Measurements from ENCODE around the gene NRCAM. TPM values are rescaled to one million over a fixed set of nuclear protein-coding genes. Genes with fewer than 3 reads are reported as not detected.

Gene NRCAM
- total and polyA plus RNA-seq, 10 of the 15 experiments (the other 5 are each of a cell fraction or from before 2014, with no cell fraction given), result 0.30 to 2.0 (median 1.0) TPM

DNA sequence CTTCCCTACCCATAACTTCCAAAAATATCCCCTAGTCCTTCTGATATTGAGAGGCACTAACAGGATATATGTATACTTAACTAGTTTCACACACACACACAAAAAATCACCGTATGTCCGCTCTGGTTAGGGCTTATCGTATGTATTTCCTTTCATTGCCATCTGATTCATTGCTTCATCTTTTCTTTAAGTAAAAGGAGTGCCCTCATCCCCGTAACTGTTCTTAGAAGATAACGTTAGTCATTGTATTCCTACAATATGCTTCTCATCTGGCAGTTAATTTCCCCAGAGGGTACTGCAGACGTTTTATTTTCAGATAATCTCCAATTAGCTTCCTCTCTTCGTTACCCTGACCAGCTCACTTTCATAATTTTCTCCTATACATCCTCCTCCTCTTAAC, 37.3 kb downstream of the NRCAM start:
- no peak overlapping the region for H3K4me2 ChIP-seq (ENCODE audit: control insufficient read depth, insufficient read depth)
- ChIA-PET POLR2A (no interaction called here), SMC1A (ENCODE audit: uncharacterized antibody, unreplicated experiment) (interaction anchor here (0.7 to 1.1 kb wide), 4 partner anchors 11 to 235 kb away, joined by 3 to 4 read pairs (median 3); no protein-coding TSS in a partner anchor), CTCF (interaction anchor here (0.5 to 0.7 kb wide), 2 partner anchors 238 to 273 kb away, joined by 3 read pairs; no protein-coding TSS in a partner anchor), RAD21 (ENCODE audit: unreplicated experiment) (no interaction called here)
- H3K4me1 ChIP-seq (ENCODE audit: control insufficient read depth, insufficient read depth, low read length), result peaks cover 18% of the 10 kb centered on the region
- ATAC-seq (no peak), FAIRE-seq (no peak), DNase-seq (ENCODE audit: low read depth, low spot score) (no peak)
- no TSS peak for BruUV-seq (replicated peaks)
- TF ChIP-seq, protein P1, sequence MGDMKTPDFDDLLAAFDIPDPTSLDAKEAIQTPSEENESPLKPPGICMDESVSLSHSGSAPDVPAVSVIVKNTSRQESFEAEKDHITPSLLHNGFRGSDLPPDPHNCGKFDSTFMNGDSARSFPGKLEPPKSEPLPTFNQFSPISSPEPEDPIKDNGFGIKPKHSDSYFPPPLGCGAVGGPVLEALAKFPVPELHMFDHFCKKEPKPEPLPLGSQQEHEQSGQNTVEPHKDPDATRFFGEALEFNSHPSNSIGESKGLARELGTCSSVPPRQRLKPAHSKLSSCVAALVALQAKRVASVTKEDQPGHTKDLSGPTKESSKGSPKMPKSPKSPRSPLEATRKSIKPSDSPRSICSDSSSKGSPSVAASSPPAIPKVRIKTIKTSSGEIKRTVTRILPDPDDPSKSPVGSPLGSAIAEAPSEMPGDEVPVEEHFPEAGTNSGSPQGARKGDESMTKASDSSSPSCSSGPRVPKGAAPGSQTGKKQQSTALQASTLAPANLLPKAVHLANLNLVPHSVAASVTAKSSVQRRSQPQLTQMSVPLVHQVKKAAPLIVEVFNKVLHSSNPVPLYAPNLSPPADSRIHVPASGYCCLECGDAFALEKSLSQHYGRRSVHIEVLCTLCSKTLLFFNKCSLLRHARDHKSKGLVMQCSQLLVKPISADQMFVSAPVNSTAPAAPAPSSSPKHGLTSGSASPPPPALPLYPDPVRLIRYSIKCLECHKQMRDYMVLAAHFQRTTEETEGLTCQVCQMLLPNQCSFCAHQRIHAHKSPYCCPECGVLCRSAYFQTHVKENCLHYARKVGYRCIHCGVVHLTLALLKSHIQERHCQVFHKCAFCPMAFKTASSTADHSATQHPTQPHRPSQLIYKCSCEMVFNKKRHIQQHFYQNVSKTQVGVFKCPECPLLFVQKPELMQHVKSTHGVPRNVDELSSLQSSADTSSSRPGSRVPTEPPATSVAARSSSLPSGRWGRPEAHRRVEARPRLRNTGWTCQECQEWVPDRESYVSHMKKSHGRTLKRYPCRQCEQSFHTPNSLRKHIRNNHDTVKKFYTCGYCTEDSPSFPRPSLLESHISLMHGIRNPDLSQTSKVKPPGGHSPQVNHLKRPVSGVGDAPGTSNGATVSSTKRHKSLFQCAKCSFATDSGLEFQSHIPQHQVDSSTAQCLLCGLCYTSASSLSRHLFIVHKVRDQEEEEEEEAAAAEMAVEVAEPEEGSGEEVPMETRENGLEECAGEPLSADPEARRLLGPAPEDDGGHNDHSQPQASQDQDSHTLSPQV (IDR thresholded peaks at IDR 0.05), result no peak
- no peak for TF ChIP-seq SIX5 (IDR thresholded peaks at IDR 0.05; ENCODE audit: low read depth, low read length, severe bottlenecking)
- no peak for TF ChIP-seq CHD2 (IDR thresholded peaks at IDR 0.05; ENCODE audit: borderline replicate concordance, low read depth, low read length)
- no peak for TF ChIP-seq RFX5 (IDR thresholded peaks at IDR 0.05; ENCODE audit: low read depth, low read length)
- no peak for TF ChIP-seq NFYA (IDR thresholded peaks at IDR 0.05; ENCODE audit: borderline replicate concordance, low read depth, low read length)
- no peak for TF ChIP-seq LARP7 (IDR thresholded peaks at IDR 0.05)
- no peak for TF ChIP-seq CBFB (IDR thresholded peaks at IDR 0.05; ENCODE audit: low read depth)
- TF ChIP-seq, protein P2, sequence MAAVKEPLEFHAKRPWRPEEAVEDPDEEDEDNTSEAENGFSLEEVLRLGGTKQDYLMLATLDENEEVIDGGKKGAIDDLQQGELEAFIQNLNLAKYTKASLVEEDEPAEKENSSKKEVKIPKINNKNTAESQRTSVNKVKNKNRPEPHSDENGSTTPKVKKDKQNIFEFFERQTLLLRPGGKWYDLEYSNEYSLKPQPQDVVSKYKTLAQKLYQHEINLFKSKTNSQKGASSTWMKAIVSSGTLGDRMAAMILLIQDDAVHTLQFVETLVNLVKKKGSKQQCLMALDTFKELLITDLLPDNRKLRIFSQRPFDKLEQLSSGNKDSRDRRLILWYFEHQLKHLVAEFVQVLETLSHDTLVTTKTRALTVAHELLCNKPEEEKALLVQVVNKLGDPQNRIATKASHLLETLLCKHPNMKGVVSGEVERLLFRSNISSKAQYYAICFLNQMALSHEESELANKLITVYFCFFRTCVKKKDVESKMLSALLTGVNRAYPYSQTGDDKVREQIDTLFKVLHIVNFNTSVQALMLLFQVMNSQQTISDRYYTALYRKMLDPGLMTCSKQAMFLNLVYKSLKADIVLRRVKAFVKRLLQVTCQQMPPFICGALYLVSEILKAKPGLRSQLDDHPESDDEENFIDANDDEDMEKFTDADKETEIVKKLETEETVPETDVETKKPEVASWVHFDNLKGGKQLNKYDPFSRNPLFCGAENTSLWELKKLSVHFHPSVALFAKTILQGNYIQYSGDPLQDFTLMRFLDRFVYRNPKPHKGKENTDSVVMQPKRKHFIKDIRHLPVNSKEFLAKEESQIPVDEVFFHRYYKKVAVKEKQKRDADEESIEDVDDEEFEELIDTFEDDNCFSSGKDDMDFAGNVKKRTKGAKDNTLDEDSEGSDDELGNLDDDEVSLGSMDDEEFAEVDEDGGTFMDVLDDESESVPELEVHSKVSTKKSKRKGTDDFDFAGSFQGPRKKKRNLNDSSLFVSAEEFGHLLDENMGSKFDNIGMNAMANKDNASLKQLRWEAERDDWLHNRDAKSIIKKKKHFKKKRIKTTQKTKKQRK (IDR thresholded peaks at IDR 0.05; ENCODE audit: low read depth, low read length), result no peak
- TF ChIP-seq FOXK2 (IDR thresholded peaks at IDR 0.05), result no peak
- TF ChIP-seq HCFC1 (IDR thresholded peaks at IDR 0.05; ENCODE audit: low read length), result no peak
- no peak for TF ChIP-seq SREBF2 (IDR thresholded peaks at IDR 0.05; ENCODE audit: low read length)
- no peak for TF ChIP-seq TAF1 (IDR thresholded peaks at IDR 0.05; ENCODE audit: borderline replicate concordance, low read depth, low read length)
- TF ChIP-seq, protein P3, sequence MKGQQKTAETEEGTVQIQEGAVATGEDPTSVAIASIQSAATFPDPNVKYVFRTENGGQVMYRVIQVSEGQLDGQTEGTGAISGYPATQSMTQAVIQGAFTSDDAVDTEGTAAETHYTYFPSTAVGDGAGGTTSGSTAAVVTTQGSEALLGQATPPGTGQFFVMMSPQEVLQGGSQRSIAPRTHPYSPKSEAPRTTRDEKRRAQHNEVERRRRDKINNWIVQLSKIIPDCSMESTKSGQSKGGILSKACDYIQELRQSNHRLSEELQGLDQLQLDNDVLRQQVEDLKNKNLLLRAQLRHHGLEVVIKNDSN (IDR thresholded peaks at IDR 0.05; ENCODE audit: borderline replicate concordance, extremely low read length, insufficient read depth, low read depth, low read length), result no peak
- no peak for TF ChIP-seq SMC3 (IDR thresholded peaks at IDR 0.05; ENCODE audit: borderline replicate concordance, low read length)
- TF ChIP-seq ASH2L (IDR thresholded peaks at IDR 0.05; ENCODE audit: borderline replicate concordance, low read depth), result no peak
- no peak overlapping the region for H3K27ac ChIP-seq (ENCODE audit: control insufficient read depth, insufficient read depth)
- no peaks in the 10 kb centered on the region for H3K36me3 ChIP-seq (ENCODE audit: control insufficient read depth in 2 of 2, insufficient read depth in 2 of 2, low read length in 1 of 2)
- H3K27me3 ChIP-seq (replicated peaks in 1 of 2; ENCODE audit: control insufficient read depth in 2 of 2, insufficient read depth in 2 of 2, low read length in 1 of 2), result no peaks in the 10 kb centered on the region; a peak in 1 of 4 replicates
- H3K4me3 ChIP-seq, result no peak overlapping the region
- H3K9me3 ChIP-seq (replicated peaks; ENCODE audit: control insufficient read depth, insufficient read depth, low read length), result no peaks in the 10 kb centered on the region
- in situ Hi-C loops (cut with MboI) (no loop called here), intact Hi-C loops (cut with micrococcal nuclease; ENCODE audit: unreplicated experiment) (no loop called here)
- H2AFZ ChIP-seq (ENCODE audit: control insufficient read depth, low read depth, low read length), result no peak overlapping the region
- WGBS (ENCODE audit: insufficient coverage, insufficient replicate concordance, low lambda C conversion rate, missing lambda C conversion rate), result 50% methylated on average over 7 of the region's 7 CpGs
- H3K9ac ChIP-seq (ENCODE audit: control insufficient read depth, insufficient read depth, low read length), result no peak overlapping the region
- no peaks in the 10 kb centered on the region for H4K20me1 ChIP-seq (ENCODE audit: control insufficient read depth, insufficient read depth)
- H3K79me2 ChIP-seq (ENCODE audit: control insufficient read depth, insufficient read depth, low read length), result no peaks in the 10 kb centered on the region
